ENCODE data around the gene SLC38A4.
"Not testable (repeated sequence)": the region's sequence is repeated elsewhere in the genome, so short reads cannot be mapped to it uniquely, and the experiment has no call there.

The SLC38A4 gene, protein sequence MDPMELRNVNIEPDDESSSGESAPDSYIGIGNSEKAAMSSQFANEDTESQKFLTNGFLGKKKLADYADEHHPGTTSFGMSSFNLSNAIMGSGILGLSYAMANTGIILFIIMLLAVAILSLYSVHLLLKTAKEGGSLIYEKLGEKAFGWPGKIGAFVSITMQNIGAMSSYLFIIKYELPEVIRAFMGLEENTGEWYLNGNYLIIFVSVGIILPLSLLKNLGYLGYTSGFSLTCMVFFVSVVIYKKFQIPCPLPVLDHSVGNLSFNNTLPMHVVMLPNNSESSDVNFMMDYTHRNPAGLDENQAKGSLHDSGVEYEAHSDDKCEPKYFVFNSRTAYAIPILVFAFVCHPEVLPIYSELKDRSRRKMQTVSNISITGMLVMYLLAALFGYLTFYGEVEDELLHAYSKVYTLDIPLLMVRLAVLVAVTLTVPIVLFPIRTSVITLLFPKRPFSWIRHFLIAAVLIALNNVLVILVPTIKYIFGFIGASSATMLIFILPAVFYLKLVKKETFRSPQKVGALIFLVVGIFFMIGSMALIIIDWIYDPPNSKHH

GRCh38 chr12:46825591-46826414, at the start of gene SLC38A4:
Gene SLC38A4, minus strand, starts transcription at chr12:46825997. Its CDS starts 32,926 bp downstream, at chr12:46793071.
- no peak for DNase-seq

DNA sequence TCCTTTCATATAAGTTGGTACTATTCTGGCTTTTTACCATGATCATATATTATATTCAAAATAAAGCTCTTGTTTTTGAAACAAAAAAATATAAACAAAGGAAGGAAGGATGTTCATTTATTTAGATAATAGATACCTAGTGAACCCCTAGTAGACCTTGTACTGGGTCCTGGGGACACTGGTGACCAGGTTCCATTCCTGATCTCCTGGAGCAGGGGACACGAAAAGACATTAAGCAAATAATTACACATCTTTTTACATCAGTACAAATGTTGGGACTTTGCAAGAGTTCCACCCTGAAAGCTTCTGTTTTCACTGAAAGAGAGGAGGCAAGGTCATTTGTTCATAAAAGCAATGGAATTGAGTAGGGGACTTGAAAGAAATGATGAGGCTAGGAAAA, 49.3 kb upstream of the SLC38A4 start:
- DNase-seq: no peak

DNA sequence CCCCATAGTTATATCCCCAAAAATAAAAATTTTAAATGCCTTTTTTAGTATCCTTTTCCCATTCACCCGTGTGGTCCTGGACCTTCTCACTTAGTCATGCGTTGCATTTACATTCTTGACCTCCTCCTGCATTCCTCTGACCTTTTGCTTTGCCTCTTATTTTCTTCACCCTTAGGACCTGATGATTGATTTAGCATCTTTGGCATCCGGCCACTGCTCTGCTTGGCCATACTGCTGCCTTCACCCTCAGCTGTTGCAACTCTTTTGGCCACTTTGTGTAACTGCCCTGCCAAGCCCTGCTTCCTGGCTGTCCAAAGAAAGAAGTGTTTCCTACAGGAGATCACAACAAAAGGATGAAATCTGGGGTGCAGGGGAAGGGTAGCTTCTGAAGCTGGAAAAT, 48.8 kb upstream of the SLC38A4 start:
- no peak for DNase-seq

DNA sequence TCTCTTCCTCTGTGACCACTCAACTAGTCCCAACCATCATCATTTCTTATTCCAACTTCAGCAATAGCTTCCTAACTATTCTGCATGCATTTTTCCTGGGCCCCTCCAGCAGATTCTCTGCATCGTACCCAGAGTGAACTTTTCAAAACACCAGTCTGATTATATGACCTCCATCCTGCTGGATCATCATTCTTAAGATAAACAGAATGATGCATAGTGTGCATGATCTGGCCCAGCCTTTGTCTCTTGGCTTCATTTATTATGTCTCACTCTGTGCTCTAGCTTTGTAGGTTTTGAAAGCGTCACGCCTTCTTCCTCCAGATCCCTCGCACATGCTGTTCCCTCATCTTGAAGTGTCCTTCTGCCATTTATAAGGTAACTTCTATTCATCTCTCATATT, 46.3 kb upstream of the SLC38A4 start:
- DNase-seq: no peak

DNA sequence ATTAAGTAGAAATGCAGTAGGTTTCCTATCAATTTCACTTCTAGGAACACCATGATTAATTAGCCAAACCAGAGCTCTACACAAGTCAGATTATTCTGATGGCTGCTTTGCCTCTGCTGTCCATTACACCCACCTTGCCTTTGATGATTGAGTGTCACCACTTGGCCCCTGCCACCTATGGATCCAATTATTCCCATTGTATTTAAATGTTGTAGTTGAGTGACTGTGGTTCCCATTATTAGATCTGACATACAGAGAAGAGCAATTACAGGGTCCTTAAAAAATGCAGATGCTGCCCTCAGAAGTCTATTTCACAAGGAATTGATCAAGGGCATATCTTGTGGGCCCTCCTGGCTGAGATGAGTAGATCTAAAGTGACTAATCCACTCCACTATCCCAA, 39.5 kb upstream of the SLC38A4 start:
- DNase-seq: no peak

DNA sequence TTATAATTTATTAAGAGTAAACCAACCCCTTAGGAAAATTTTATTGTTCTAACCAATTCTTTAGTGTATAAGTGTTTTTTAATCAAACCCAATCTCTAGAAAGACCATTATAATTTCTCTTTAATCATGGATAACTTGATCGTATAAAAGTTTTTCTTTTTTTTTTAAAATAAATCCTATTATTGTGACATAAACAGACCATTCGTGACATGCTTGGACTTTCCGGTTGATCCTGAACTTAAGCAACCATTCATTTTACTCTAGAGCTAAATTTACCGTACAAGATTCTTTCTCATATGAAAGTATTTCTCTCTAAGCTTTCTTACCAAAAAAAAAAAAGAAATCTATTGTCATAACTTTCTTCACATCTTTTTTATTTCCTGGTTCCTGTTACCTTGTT, 32.6 kb upstream of the SLC38A4 start:
- no peak for DNase-seq

GRCh38 chr12:46857486-46857885, 31.7 kb upstream of the SLC38A4 start:
- DNase-seq: no peak

DNA sequence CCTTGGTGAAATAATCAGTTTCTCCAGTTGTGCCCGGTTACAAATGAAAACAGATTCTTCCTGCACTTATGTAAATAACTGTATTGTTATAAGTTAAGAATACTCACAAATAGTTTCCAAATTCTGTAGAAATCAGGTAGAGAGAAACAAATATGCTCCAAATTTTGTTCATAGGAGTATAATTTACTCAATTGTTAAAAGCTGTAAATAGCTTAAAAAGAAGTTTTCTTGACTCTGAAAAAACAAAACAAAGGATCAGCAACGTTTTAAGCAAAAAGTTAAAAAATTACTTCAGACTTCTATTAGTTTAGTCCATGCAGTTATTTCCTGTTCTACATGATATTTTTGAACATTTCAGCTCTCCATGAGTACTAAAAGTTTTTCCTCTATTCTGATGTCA, 30.0 kb upstream of the SLC38A4 start:
- DNase-seq: no peak

DNA sequence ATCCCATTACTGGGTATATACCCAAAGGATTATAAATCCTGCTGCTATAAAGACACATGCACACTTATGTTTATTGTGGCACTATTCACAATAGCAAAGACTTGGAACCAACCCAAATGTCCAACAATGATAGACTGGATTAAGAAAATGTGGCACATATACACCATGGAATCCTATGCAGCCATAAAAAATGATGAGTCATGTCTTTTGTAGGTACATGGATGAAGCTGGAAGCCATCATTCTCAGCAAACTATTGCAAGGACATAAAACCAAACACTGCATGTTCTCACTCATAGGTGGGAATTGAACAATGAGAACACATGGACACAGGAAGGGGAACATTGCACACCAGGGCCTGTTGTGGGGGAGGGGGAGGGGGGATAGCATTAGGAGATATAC, 28.4 kb upstream of the SLC38A4 start:
- DNase-seq: not testable (repeated sequence)

GRCh38 chr12:46848792-46849191, 23.0 kb upstream of the SLC38A4 start:
- not testable (repeated sequence) for DNase-seq

DNA sequence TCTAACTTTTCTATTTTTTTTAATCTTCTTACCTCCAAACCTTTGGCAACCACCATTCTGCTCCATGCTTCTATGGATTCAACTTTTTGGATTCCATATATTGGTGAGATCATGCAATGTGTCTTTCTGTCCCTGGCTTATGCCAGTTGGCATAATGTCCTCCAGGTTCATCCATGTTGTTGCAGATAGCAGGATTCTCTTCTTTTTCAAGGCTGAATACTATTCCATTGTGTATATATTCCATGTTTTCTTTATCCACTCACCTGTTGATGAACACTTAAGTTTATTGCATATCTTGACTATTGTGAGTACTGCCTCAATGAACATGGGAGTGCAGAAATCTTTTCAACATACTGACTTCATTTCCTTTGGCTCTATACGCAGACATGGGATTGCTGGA, 21.2 kb upstream of the SLC38A4 start:
- DNase-seq: no peak

DNA sequence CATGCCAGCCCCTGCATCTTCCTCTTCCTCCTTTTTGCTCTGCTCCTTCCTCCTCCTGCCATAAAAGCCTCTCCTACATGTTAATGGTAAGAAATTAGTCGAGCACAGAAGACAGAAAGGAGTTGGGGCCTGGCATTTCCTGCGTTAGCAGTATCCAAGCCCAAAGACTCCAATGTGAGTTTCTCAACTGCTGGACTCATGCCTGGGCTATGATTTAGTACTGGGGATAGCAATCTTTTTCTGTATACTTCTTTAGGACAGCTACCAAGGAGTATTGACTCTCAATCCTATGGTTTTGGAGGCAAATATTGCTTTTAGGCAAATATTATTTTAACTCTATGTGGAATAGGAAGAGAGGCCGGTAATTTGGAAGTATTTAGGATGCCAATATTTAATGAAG, 18.0 kb upstream of the SLC38A4 start:
- DNase-seq: no peak

GRCh38 chr12:46841891-46842290, 16.1 kb upstream of the SLC38A4 start:
- DNase-seq: no peak

GRCh38 chr12:46839964-46840363, 14.2 kb upstream of the SLC38A4 start:
- no peak for DNase-seq

DNA sequence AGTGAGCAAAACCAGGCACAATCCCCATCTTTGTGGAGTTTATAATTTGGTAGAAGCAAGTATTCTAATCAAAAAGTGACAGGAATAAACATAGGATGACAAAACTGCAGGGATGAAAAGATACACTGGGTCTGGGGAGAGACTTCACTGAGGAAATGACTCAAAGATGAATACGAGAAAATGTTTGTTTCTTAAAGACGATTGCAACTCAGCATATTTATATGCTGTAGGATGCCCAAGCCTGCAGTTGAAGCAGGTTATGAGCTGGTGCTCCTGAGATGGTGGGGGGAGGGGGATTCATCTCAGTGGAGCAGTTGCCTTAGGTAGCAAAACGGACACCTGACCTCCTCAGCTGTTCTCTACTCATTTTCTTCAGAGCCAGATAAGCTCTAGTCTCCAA, 13.4 kb upstream of the SLC38A4 start:
- no peak for DNase-seq

- DNase-seq: no peak
Observed at GRCh38 chr12:46835785-46836184, 10.0 kb upstream of the SLC38A4 start.

DNA sequence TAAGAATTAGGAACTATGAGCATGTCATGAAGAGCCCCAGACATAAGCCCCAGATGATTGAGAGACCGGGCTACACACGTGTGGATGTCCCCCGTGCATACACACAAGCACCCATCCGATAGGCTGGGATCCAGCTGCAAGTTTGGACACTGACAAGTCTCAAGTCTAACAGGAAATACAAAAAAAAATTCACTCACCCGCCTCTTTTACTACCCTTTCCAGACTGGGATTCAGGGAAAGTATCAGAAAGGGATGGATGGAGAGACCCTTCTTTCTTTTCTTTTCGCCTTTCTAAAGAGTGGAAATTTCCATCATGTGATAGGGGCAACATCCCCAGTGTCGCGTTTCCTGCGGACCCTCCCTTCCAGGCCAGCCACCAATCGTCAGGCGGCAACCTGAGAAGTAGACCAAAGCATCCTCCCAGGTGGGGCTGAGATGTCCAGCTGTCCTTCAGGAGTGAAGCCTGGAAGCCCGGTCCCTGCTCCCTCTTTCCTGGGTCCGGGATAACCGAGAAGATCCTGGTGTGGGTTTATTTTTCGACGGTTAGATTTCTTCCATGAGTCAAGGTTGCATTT, 6.4 kb upstream of the SLC38A4 start:
- no peak for DNase-seq

GRCh38 chr12:46831335-46832129, 5.7 kb upstream of the SLC38A4 start:
- DNase-seq: no peak

DNA sequence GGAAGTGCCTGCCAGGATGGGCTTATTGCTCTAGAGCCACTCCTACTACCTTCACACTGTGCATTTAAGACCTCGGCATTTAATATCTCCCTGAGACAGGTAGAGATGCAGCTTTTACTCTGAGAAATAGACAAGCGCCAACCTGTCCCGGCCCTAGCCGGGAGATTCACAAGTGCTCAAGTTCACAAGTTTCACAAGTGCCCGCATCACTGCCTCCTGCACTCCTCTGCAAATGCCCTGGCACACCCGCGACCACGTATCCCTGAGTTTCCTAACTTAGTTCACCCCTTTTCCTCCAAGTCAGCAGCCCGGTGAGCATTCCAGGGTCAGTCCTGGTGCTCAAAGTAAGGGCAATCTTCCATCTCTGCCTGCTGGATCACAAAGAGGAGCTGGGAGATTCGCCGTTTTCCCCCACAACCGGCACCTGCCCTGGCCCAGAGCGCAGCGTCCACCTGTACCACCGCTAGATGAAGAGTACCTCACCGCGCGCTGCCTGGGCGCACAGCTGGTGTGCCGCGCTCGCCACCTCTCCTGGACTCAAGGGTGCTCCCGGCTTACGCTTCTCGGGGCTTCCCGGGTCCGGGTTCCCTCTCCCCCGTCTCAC, 5.0 kb upstream of the SLC38A4 start:
- DNase-seq: no peak

DNA sequence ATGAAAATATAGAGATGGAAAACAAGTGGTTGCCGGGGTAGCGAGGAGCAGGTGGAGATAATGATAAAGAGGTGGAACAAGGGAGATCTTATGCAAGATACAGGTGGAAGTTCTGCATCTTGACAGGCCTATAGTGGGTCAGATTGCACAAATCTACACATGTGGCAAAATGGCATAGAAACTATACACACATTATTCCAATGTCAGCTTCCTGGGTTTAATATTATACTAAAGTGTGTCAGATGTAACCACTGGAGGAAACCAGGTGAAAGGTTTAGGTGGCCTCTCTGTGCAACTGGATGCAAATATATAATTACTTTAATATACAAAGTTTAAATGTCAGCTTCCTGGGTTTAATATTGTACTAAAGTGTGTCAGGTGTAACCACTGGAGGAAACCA, 1.1 kb downstream of the SLC38A4 start:
- DNase-seq: no peak

DNA sequence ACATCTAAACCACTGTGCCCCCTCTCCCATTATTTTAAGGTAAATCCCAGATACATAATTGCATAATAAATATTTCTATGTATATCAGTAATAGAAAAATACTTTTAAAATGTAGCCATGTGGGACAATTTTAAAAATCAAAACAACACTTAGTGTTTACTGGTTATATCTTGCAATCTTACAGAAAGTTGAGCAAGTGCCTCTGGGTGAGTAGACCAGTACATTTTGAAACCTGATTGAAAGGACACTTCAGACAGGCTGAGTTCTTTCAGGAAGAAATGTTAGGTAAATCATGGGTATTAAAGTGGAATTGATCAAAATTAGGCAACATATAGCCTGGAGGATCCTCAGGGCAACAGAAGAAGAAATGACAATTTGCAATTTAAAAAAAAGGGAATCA, 7.2 kb downstream of the SLC38A4 start:
- no peak for DNase-seq

DNA sequence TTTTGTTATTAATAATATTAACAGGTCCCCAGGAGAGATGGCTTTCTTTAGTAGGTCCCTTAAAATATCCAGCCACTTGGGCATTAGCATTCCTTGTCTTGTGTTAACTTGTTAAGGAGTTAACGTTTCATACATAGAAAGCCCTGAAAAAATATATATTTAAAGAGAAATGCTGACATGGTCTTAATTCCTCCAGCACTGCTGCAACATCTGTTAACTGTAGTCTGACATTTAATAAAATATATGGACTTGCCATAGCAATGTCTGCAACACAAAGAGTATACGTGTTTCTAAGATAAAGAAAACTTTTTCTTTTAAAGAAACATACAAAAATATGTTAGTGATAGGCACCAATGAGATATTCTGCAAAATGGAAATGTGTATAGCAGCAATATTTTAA, 10.0 kb downstream of the SLC38A4 start:
- no peak for DNase-seq
